RWPE2 (cell line): ENCODE results near the gene DKK1.

Experiments used
- ATAC-seq: fragments of 200-7000 bp; cut with Tn5 transposase; 3 replicates; pipeline ENCODE4 v1.9.1; 2021; ENCODE audit warnings: low read depth
- DNase-seq: peaks from one replicate; pipeline ENCODE4 v3.0.0-alpha.2; 2020; ENCODE audit warnings: low spot score
- H3K27ac ChIP-seq: fragments of 450-650 bp; 2 replicates; pipeline ENCODE4 v1.5.1; 2017; ENCODE audit warnings: mild to moderate bottlenecking; ENCODE audit not compliant: poor library complexity, severe bottlenecking
- H3K27me3 ChIP-seq: fragments of 250-450 bp; sonication (Bioruptor Pico); 2 replicates; pipeline ENCODE4 v1.5.1; 2021; ENCODE audit warnings: mild to moderate bottlenecking, moderate library complexity; ENCODE audit not compliant: insufficient read depth, poor library complexity, severe bottlenecking
- H3K36me3 ChIP-seq: fragments of 250-450 bp; sonication (Bioruptor Pico); 2 replicates; pipeline ENCODE4 v1.5.1; 2020; ENCODE audit warnings: low read depth, mild to moderate bottlenecking, moderate library complexity
- H3K4me1 ChIP-seq: fragments of 250-450 bp; sonication (Bioruptor Pico); 2 replicates; pipeline ENCODE4 v1.5.1; 2021; ENCODE audit warnings: mild to moderate bottlenecking, moderate library complexity; ENCODE audit not compliant: insufficient read depth, poor library complexity, severe bottlenecking
- H3K4me3 ChIP-seq: fragments of 250-450 bp; sonication (Bioruptor Pico); 2 replicates; pipeline ENCODE4 v1.5.1; 2021; ENCODE audit warnings: mild to moderate bottlenecking, moderate library complexity; ENCODE audit not compliant: severe bottlenecking
- H3K9me3 ChIP-seq: fragments of 250-450 bp; sonication (Bioruptor Pico); 2 replicates; pipeline ENCODE4 v1.5.1; 2021; ENCODE audit warnings: mild to moderate bottlenecking, moderate library complexity; ENCODE audit not compliant: severe bottlenecking
- TF ChIP-seq, protein P1 (sequence below): fragments of 450-650 bp; IDR thresholded peaks from one replicate; pipeline ENCODE4 v1.5.1; 2017; ENCODE audit warnings: mild to moderate bottlenecking, moderate library complexity; ENCODE audit not compliant: poor library complexity, severe bottlenecking

The DKK1 gene

GRCh38 chr10:52283174-52283573, 30.9 kb upstream of the DKK1 start:
- Histone ChIP-seq H3K27me3 (no peaks in the 10 kb centered on the region), H3K4me1 (no peaks in the 10 kb centered on the region), H3K27ac (no peak overlapping the region), H3K9me3 (no peaks in the 10 kb centered on the region), H3K4me3 (no peak overlapping the region), H3K36me3 (no peaks in the 10 kb centered on the region)
- ATAC-seq (no peak), DNase-seq (no peak)
- TF ChIP-seq, protein P1, sequence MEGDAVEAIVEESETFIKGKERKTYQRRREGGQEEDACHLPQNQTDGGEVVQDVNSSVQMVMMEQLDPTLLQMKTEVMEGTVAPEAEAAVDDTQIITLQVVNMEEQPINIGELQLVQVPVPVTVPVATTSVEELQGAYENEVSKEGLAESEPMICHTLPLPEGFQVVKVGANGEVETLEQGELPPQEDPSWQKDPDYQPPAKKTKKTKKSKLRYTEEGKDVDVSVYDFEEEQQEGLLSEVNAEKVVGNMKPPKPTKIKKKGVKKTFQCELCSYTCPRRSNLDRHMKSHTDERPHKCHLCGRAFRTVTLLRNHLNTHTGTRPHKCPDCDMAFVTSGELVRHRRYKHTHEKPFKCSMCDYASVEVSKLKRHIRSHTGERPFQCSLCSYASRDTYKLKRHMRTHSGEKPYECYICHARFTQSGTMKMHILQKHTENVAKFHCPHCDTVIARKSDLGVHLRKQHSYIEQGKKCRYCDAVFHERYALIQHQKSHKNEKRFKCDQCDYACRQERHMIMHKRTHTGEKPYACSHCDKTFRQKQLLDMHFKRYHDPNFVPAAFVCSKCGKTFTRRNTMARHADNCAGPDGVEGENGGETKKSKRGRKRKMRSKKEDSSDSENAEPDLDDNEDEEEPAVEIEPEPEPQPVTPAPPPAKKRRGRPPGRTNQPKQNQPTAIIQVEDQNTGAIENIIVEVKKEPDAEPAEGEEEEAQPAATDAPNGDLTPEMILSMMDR = no peak

GRCh38 chr10:52284416-52285013, 29.6 kb upstream of the DKK1 start:
- ATAC-seq (no peak), DNase-seq (no peak)
- H3K36me3 ChIP-seq = no peaks in the 10 kb centered on the region
- H3K9me3 ChIP-seq = no peaks in the 10 kb centered on the region
- TF ChIP-seq, protein P1 = no peak
- no peak overlapping the region for H3K4me3 ChIP-seq
- H3K4me1 ChIP-seq = no peaks in the 10 kb centered on the region
- H3K27me3 ChIP-seq = no peaks in the 10 kb centered on the region
- H3K27ac ChIP-seq = no peak overlapping the region

- no peaks in the 10 kb centered on the region for H3K36me3 ChIP-seq
- H3K27me3 ChIP-seq = no peaks in the 10 kb centered on the region
- no peaks in the 10 kb centered on the region for H3K4me1 ChIP-seq
- TF ChIP-seq, protein P1 = no peak
- H3K27ac ChIP-seq = no peak overlapping the region
- no peak overlapping the region for H3K4me3 ChIP-seq
- ATAC-seq (no peak), DNase-seq (no peak)
- no peaks in the 10 kb centered on the region for H3K9me3 ChIP-seq
Observed at GRCh38 chr10:52287866-52288265, 26.2 kb upstream of the DKK1 start.

GRCh38 chr10:52297747-52298146, 16.3 kb upstream of the DKK1 start:
- Histone ChIP-seq H3K4me3 (no peak overlapping the region), H3K36me3 (no peaks in the 10 kb centered on the region), H3K4me1 (no peaks in the 10 kb centered on the region), H3K27me3 (no peaks in the 10 kb centered on the region), H3K27ac (no peak overlapping the region), H3K9me3 (no peaks in the 10 kb centered on the region)
- ATAC-seq = no peak
- no peak for DNase-seq
- TF ChIP-seq, protein P1 = no peak

GRCh38 chr10:52300599-52301277, 13.3 kb upstream of the DKK1 start:
- no peaks in the 10 kb centered on the region for H3K9me3 ChIP-seq
- no peaks in the 10 kb centered on the region for H3K4me1 ChIP-seq
- no peak overlapping the region for H3K27ac ChIP-seq
- TF ChIP-seq, protein P1 = no peak
- no peaks in the 10 kb centered on the region for H3K36me3 ChIP-seq
- H3K27me3 ChIP-seq = no peaks in the 10 kb centered on the region
- no peak overlapping the region for H3K4me3 ChIP-seq
- no peak for DNase-seq
- ATAC-seq = peak; percentile 33; the same call in 1 of the 3 replicates
